OCI-LY1 (cell line): ENCODE results near the gene TEX261.

ENCODE experiments used
- H2AFZ ChIP-seq: fragments of 200-600 bp; sonication (generic), shearing (Covaris generic); 2 replicates; pipeline ENCODE4 v1.6.0; 2014; ENCODE audit warnings: antibody characterized with exemption, mild to moderate bottlenecking, low read length
- H3F3A ChIP-seq: fragments of 200-600 bp; sonication (generic), shearing (Covaris generic); 2 replicates; pipeline ENCODE4 v1.6.0; 2014; ENCODE audit warnings: mild to moderate bottlenecking, antibody characterized with exemption, low read length, moderate library complexity; ENCODE audit not compliant: insufficient read depth
- H3K27ac ChIP-seq: fragments of 200-600 bp; sonication (generic); 2 replicates; pipeline ENCODE4 v1.5.1; 2014; ENCODE audit warnings: low read length, mixed run types, mild to moderate bottlenecking, low read depth; ENCODE audit not compliant: poor library complexity, severe bottlenecking
- H3K27me3 ChIP-seq: fragments of 200-600 bp; sonication (generic); 2 replicates; pipeline ENCODE4 v1.6.0; 2014; ENCODE audit warnings: antibody characterized with exemption, mild to moderate bottlenecking, low read length, moderate library complexity; ENCODE audit not compliant: insufficient read depth
- H3K36me3 ChIP-seq: fragments of 200-600 bp; sonication (generic); 2 replicates; pipeline ENCODE4 v1.6.1; 2014; ENCODE audit warnings: mild to moderate bottlenecking, antibody characterized with exemption, low read length, moderate library complexity, mixed read lengths; ENCODE audit not compliant: insufficient read depth
- H3K4me1 ChIP-seq: fragments of 200-600 bp; sonication (generic); 2 replicates; pipeline ENCODE4 v1.5.1; 2014; ENCODE audit warnings: mild to moderate bottlenecking, low read length, moderate library complexity; ENCODE audit not compliant: insufficient read depth, severe bottlenecking
- H3K4me2 ChIP-seq: fragments of 200-600 bp; sonication (generic), shearing (Covaris generic); 2 replicates; pipeline ENCODE4 v1.6.1; 2014; ENCODE audit warnings: low read length
- H3K4me3 ChIP-seq: fragments of 200-600 bp; sonication (generic); 2 replicates; pipeline ENCODE4 v1.5.1; 2014; ENCODE audit warnings: low read length, low read depth, mild to moderate bottlenecking, mixed read lengths; ENCODE audit not compliant: poor library complexity, severe bottlenecking
- H3K79me2 ChIP-seq: fragments of 200-600 bp; shearing (Covaris generic); 2 replicates; pipeline ENCODE4 v1.6.1; 2016; ENCODE audit warnings: mixed run types, low read length, mixed read lengths; ENCODE audit not compliant: insufficient read depth
- H3K9ac ChIP-seq: fragments of 200-600 bp; sonication (generic), shearing (Covaris generic); 2 replicates; pipeline ENCODE4 v1.6.1; 2014; ENCODE audit warnings: mild to moderate bottlenecking, low read length, mixed read lengths
- H3K9me2 ChIP-seq: fragments of 200-600 bp; sonication (generic), shearing (Covaris generic); 2 replicates; pipeline ENCODE4 v1.6.1; 2014; ENCODE audit warnings: low read depth, mild to moderate bottlenecking, low read length, mixed read lengths
- H3K9me3 ChIP-seq: fragments of 200-600 bp; shearing (Covaris generic); 2 replicates; pipeline ENCODE4 v1.6.1; 2014; ENCODE audit warnings: low read length, mixed read lengths
- H4K20me1 ChIP-seq: fragments of 200-600 bp; sonication (generic), shearing (Covaris generic); 2 replicates; pipeline ENCODE4 v1.6.0; 2016; ENCODE audit warnings: mild to moderate bottlenecking, low read length; ENCODE audit not compliant: insufficient read depth
- EZH2 ChIP-seq: fragments of 200-600 bp; sonication (generic), shearing (Covaris generic); IDR thresholded peaks from 2 replicates; pipeline ENCODE4 v1.8.0; 2017; ENCODE audit warnings: borderline replicate concordance, mixed run types, mild to moderate bottlenecking, antibody characterized with exemption, low read length, moderate library complexity, mixed read lengths
- TF ChIP-seq, protein P1 (sequence below): fragments of 200-600 bp; sonication (generic), shearing (Covaris generic); IDR thresholded peaks from 2 replicates; pipeline ENCODE4 v1.5.1; 2017; ENCODE audit warnings: mild to moderate bottlenecking, antibody characterized with exemption, low read length, moderate library complexity, mixed read lengths

Gene TEX261

DNA sequence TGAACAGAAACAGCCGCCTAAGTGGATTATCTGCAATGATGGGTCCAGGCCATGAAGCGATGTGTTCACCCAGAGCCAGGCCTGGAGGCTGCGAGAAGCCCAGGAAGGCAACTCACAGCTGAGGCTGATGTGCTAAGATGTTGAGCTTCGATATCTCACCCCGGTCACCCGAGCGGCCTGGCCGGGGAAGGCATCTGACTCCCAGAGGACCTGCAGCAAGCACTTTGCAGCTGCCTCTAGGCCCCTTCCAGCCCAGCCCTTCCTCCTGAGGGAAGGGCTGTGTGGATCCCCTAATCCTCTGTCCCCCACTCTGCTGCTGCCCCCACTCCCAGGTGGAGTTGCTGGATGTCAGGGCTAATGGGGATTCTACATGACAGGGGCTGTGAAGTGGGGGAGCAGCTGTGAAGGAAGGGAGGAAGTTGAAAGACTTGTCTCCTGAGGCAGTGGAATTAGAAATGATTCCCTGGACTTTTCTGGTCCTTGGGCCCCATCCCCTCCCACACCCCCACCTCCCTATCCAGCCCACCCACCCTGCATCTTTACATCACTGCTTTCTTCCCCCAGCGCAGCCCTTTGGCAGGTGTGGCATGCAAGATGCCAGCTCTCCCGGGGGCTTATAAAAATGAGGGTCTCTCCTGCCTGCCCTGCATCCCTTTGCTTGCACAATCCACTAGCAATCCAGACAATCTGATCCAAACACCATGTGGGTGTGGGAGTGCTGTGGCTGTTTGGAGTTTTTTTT lies 54.7 kb downstream of the TEX261 start:
- Histone ChIP-seq H3K27me3 (no peaks in the 10 kb centered on the region; the same call in 1 of the 2 replicates), H3K79me2 (no peaks in the 10 kb centered on the region), H3K9ac (no peak overlapping the region), H3K27ac (no peak overlapping the region), H2AFZ (no peak overlapping the region), H3K4me2 (no peak overlapping the region), H3K4me1 (no peaks in the 10 kb centered on the region), H4K20me1 (no peaks in the 10 kb centered on the region), H3K4me3 (no peak overlapping the region), H3K36me3 (no peaks in the 10 kb centered on the region), H3K9me3 (no peaks in the 10 kb centered on the region), H3F3A (no peaks in the 10 kb centered on the region), H3K9me2 (no peaks in the 10 kb centered on the region)
- TF ChIP-seq EZH2 = no peak
- TF ChIP-seq, protein P1, sequence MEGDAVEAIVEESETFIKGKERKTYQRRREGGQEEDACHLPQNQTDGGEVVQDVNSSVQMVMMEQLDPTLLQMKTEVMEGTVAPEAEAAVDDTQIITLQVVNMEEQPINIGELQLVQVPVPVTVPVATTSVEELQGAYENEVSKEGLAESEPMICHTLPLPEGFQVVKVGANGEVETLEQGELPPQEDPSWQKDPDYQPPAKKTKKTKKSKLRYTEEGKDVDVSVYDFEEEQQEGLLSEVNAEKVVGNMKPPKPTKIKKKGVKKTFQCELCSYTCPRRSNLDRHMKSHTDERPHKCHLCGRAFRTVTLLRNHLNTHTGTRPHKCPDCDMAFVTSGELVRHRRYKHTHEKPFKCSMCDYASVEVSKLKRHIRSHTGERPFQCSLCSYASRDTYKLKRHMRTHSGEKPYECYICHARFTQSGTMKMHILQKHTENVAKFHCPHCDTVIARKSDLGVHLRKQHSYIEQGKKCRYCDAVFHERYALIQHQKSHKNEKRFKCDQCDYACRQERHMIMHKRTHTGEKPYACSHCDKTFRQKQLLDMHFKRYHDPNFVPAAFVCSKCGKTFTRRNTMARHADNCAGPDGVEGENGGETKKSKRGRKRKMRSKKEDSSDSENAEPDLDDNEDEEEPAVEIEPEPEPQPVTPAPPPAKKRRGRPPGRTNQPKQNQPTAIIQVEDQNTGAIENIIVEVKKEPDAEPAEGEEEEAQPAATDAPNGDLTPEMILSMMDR = no peak

DNA sequence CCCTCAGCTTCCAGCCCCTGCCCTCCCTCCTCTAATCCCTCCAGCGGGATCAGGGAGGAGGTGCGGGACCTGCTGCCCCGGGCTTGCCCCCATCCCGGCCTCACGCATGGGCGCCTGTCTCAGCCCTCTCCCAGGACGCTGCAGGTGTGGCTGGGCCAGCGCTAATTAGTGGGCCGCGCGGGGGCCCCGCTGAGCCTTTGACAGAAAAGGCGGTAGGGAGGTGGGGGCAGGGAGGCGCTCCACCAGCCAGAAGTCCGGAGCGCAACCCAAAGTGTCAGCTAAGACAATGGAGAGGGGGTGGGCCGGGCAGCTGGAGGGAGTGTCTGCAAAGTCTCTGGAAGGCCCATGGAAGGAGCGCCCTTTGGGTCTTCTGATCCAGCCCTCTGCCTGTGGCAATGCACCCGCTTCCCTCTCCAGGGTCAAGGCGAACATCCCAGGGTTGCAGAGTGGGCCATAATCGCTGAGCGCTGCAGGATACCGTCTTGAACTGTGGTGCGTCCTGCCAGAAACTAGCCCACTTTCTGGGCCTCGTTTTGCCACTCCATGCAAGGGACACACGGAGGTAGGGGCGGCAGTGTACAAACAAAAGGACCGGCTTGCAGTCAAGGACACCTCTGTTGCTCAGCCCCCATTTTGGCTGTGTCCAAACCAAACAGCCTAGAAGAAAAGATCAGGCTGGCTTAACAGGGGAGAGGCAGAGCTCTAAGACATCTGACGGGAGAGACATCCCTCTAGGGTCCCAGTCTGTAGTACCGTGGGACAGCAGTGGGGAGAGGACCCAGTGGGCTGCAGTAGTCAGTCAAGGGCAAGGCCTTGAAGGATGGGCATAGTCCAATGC lies 55.5 kb downstream of the TEX261 start:
- Histone ChIP-seq H4K20me1 (no peaks in the 10 kb centered on the region), H3K9me3 (no peaks in the 10 kb centered on the region), H2AFZ (no peak overlapping the region), H3K9ac (no peak overlapping the region), H3K36me3 (no peaks in the 10 kb centered on the region), H3K4me1 (no peaks in the 10 kb centered on the region), H3K9me2 (no peaks in the 10 kb centered on the region), H3K4me3 (no peak overlapping the region), H3F3A (no peaks in the 10 kb centered on the region), H3K27ac (no peak overlapping the region), H3K4me2 (no peak overlapping the region), H3K27me3 (no peaks in the 10 kb centered on the region; the same call in 1 of the 2 replicates), H3K79me2 (no peaks in the 10 kb centered on the region)
- TF ChIP-seq, protein P1 = no peak
- no peak for TF ChIP-seq EZH2

- H3K4me1 ChIP-seq = no peaks in the 10 kb centered on the region
- H3K9me2 ChIP-seq = no peaks in the 10 kb centered on the region
- no peak overlapping the region for H3K27ac ChIP-seq
- no peaks in the 10 kb centered on the region for H3K36me3 ChIP-seq
- H3K27me3 ChIP-seq = no peaks in the 10 kb centered on the region; the same call in 1 of the 2 replicates
- no peaks in the 10 kb centered on the region for H4K20me1 ChIP-seq
- no peak overlapping the region for H2AFZ ChIP-seq
- H3K9me3 ChIP-seq = no peaks in the 10 kb centered on the region
- no peak overlapping the region for H3K4me3 ChIP-seq
- TF ChIP-seq EZH2 = no peak
- no peak overlapping the region for H3K9ac ChIP-seq
- H3K79me2 ChIP-seq = no peaks in the 10 kb centered on the region
- no peaks in the 10 kb centered on the region for H3F3A ChIP-seq
- no peak overlapping the region for H3K4me2 ChIP-seq
These were observed 56.1 kb downstream of the TEX261 start for GRCh38 chr2:70938586-70938950.
